Measurements from ENCODE around the gene ZNF234. TPM values are rescaled to one million over a fixed set of nuclear protein-coding genes. Genes with fewer than 3 reads are reported as not detected.
"Not testable (repeated sequence)": the region's sequence is repeated elsewhere in the genome, so short reads cannot be mapped to it uniquely, and the experiment has no call there.

ZNF234 gene
- total RNA-seq, 1 donor from 2014 or later = 11.5 TPM

- not testable (repeated sequence) for H3K9ac ChIP-seq (ENCODE audit: low read depth in 1 of 3, low read length in 3 of 3); H3K9me3 ChIP-seq (ENCODE audit: control insufficient read depth in 3 of 3, low read length in 3 of 3); H3K4me3 ChIP-seq (ENCODE audit: low read length in 3 of 3); H3K27me3 ChIP-seq (ENCODE audit: control insufficient read depth in 3 of 3, insufficient read depth in 3 of 3, low read length in 3 of 3); H3K36me3 ChIP-seq (ENCODE audit: control insufficient read depth in 3 of 3, insufficient read depth in 3 of 3, low read length in 3 of 3); H3K27ac ChIP-seq (ENCODE audit: low read depth, low read length); H3K4me1 ChIP-seq (ENCODE audit: control insufficient read depth in 3 of 3, insufficient read depth in 3 of 3, low read length in 3 of 3)
These were observed 62.5 kb downstream of the ZNF234 start for GRCh38 chr19:44203877-44204276.

- Histone ChIP-seq H3K9ac (ENCODE audit: low read depth in 1 of 3, low read length in 3 of 3) (no peak overlapping the region), H3K4me3 (ENCODE audit: low read length in 3 of 3) (no peak overlapping the region), H3K27ac (ENCODE audit: low read depth, low read length) (no peak overlapping the region), H3K9me3 (ENCODE audit: control insufficient read depth in 3 of 3, low read length in 3 of 3) (peaks cover 0 to 3% (median 2%) of the 10 kb centered on the region in 3 donors), H3K27me3 (ENCODE audit: control insufficient read depth in 3 of 3, insufficient read depth in 3 of 3, low read length in 3 of 3) (peaks cover 0 to 2% (median 0%) of the 10 kb centered on the region in 3 donors), H3K4me1 (ENCODE audit: control insufficient read depth in 3 of 3, insufficient read depth in 3 of 3, low read length in 3 of 3) (peaks cover 0 to 7% (median 4%) of the 10 kb centered on the region in 3 donors), H3K36me3 (ENCODE audit: control insufficient read depth in 3 of 3, insufficient read depth in 3 of 3, low read length in 3 of 3) (no peaks in the 10 kb centered on the region)
These were observed 63.4 kb downstream of the ZNF234 start for GRCh38 chr19:44204772-44205171.

- peak overlapping the region; percentile 87 to 97 (median 92) for H3K9ac ChIP-seq (ENCODE audit: low read depth in 1 of 3, low read length in 3 of 3)
- peak overlapping the region; percentile 84 to 98 (median 90) for H3K4me3 ChIP-seq (ENCODE audit: low read length in 3 of 3)
- H3K4me1 ChIP-seq (ENCODE audit: control insufficient read depth in 3 of 3, insufficient read depth in 3 of 3, low read length in 3 of 3) = peaks cover 0 to 7% (median 4%) of the 10 kb centered on the region in 3 donors
- peaks cover 0 to 2% (median 0%) of the 10 kb centered on the region in 3 donors for H3K27me3 ChIP-seq (ENCODE audit: control insufficient read depth in 3 of 3, insufficient read depth in 3 of 3, low read length in 3 of 3)
- peak overlapping the region; percentile 95 for H3K27ac ChIP-seq (ENCODE audit: low read depth, low read length)
- H3K36me3 ChIP-seq (ENCODE audit: control insufficient read depth in 3 of 3, insufficient read depth in 3 of 3, low read length in 3 of 3) = no peaks in the 10 kb centered on the region
- peaks cover 0 to 3% (median 2%) of the 10 kb centered on the region in 3 donors for H3K9me3 ChIP-seq (ENCODE audit: control insufficient read depth in 3 of 3, low read length in 3 of 3)
These were observed 65.9 kb downstream of the ZNF234 start for GRCh38 chr19:44207126-44207803.

Other genes starting within 250 kb of the ZNF234 start
- gene ZNF45, start 206.3 kb upstream of the ZNF234 start, total RNA-seq = 13.0 TPM
- 6.3 TPM for gene ZNF221, start 190.3 kb upstream of the ZNF234 start, total RNA-seq
- gene ZNF155, start 157.4 kb upstream of the ZNF234 start, total RNA-seq = 13.0 TPM
- gene ZNF230, start 138.6 kb upstream of the ZNF234 start, total RNA-seq = 4.2 TPM
- gene ZNF222, start 116.2 kb upstream of the ZNF234 start, total RNA-seq = 5.7 TPM
- 5.2 TPM for gene ZNF223, start 89.5 kb upstream of the ZNF234 start, total RNA-seq
- 2.6 TPM for gene ZNF284, start 69.4 kb upstream of the ZNF234 start, total RNA-seq
- gene ZNF224, start 47.2 kb upstream of the ZNF234 start, total RNA-seq = 30.3 TPM
- gene ZNF225, start 28.2 kb upstream of the ZNF234 start, total RNA-seq = 7.3 TPM
- 15.7 TPM for gene ZNF226, start 23.5 kb downstream of the ZNF234 start, total RNA-seq
- 21.4 TPM for gene ZNF227, start 71.0 kb downstream of the ZNF234 start, total RNA-seq
- gene ZNF233, start 118.3 kb downstream of the ZNF234 start, total RNA-seq = 1.6 TPM
- 8.9 TPM for gene ZNF235, start 163.5 kb downstream of the ZNF234 start, total RNA-seq
- gene ZNF112, start 215.1 kb downstream of the ZNF234 start, total RNA-seq = 5.7 TPM

Data from skeletal muscle tissue (tissue), 4 donors.